K562 (cell line): ENCODE data around the gene NT5DC1. TPM values are rescaled to one million over a fixed set of nuclear protein-coding genes. Genes with fewer than 3 reads are reported as not detected.
A peak's percentile ranks its signal among the peaks of the same experiment; 100 is the strongest.

Experiments
- ARID2 ChIP-seq: fragments of 450-650 bp; IDR thresholded peaks from 2 replicates; pipeline ENCODE4 v1.6.1; 2017; ENCODE audit warnings: antibody characterized with exemption, mild to moderate bottlenecking
- BHLHE40 ChIP-seq: IDR thresholded peaks from 2 replicates; pipeline ENCODE4 v1.6.1; 2011; ENCODE audit warnings: low read length, improper control_type of control experiment
- CTCFL ChIP-seq: IDR thresholded peaks from 2 replicates; pipeline ENCODE4 v1.6.1; 2011; ENCODE audit warnings: borderline replicate concordance, low read depth, mild to moderate bottlenecking, moderate library complexity, low read length; ENCODE audit not compliant: insufficient read depth, poor library complexity, severe bottlenecking
- GTF2E2 ChIP-seq: fragments of 200-800 bp; sonication (Bioruptor generic); IDR thresholded peaks from 2 replicates; pipeline ENCODE4 v1.6.1; 2016; ENCODE audit warnings: missing genetic modification characterization, missing compliant biosample characterization
- MCM2 ChIP-seq: fragments of 450-650 bp; IDR thresholded peaks from 2 replicates; pipeline ENCODE4 v1.6.1; 2017; ENCODE audit warnings: low read depth, mild to moderate bottlenecking
- MTA1 ChIP-seq: fragments of 450-650 bp; IDR thresholded peaks from 2 replicates; pipeline ENCODE4 v1.6.1; 2017; ENCODE audit warnings: borderline replicate concordance
- STAG1 ChIP-seq: sonication (generic); formaldehyde crosslinking; IDR thresholded peaks from 2 replicates; pipeline ENCODE4 v1.5.0; 2020; ENCODE audit warnings: missing genetic modification reagents, borderline replicate concordance
- TBL1XR1 ChIP-seq, 2 experiments: IDR thresholded peaks; 2 replicates each; pipeline ENCODE4 v1.6.1; 2012; ENCODE audit warnings: improper control_type of control experiment in 2 of 2, low read length in 2 of 2, mild to moderate bottlenecking in 1 of 2
- TEAD1 ChIP-seq, 2 experiments: fragments of 450-650 bp in 1 of 2; sonication (generic) in 1 of 2; formaldehyde crosslinking; IDR thresholded peaks; 2 replicates each; pipeline versions ENCODE4 v1.4.0 to v1.8.0; 2020 to 2022; ENCODE audit warnings: mild to moderate bottlenecking in 2 of 2, missing genetic modification reagents in 1 of 2
- ZNF253 ChIP-seq: fragments of 250-450 bp; sonication (Bioruptor Pico); conservative IDR thresholded peaks from 2 replicates; pipeline ENCODE4 v1.6.1; 2021; ENCODE audit warnings: mild to moderate bottlenecking
- ZNF655 ChIP-seq: fragments of 250-450 bp; sonication (Bioruptor Pico); IDR thresholded peaks from 2 replicates; pipeline ENCODE4 v1.5.0; 2021
- polyA plus RNA-seq, 8 experiments: library from polyadenylated mRNA; depleted of rRNA in 4 of 8; stranded (reverse) in 5 of 8; unstranded in 3 of 8; fragments of >200 nt; fragmentation: Nextera tagmentation in 2 of 8; fragmentation: Illumina TruSeq in 1 of 8; extraction: Ambion mirVana in 2 of 8; extraction: Trizol in 1 of 8; gene quantifications; 2 replicates each; pipeline versions ENCODE4 v1.2.1 to v1.2.3, GENCODE V29; 2011 to 2014; ENCODE audit warnings: inconsistent platforms in 1 of 8, missing spikeins in 1 of 8
- total RNA-seq, 7 experiments: library from RNA; depleted of rRNA in 6 of 7; stranded (reverse); fragments of >200 nt in 6 of 7; fragmentation: Illumina TruSeq in 2 of 7; extraction: Trizol in 2 of 7; gene quantifications; 2 replicates each; pipeline versions ENCODE4 v1.2.1 to v1.2.3, GENCODE V29; 2011 to 2021; ENCODE audit warnings: low replicate concordance in 1 of 7
- TF ChIP-seq, protein P1 (sequence below), 2 experiments: fragments of 450-650 bp in 1 of 2; sonication (generic) in 1 of 2; formaldehyde crosslinking in 1 of 2; IDR thresholded peaks; 2 replicates each; pipeline versions ENCODE4 v1.7.1 to v1.9.0; 2016 to 2022; ENCODE audit warnings: inconsistent platforms in 1 of 2, mild to moderate bottlenecking in 1 of 2, missing genetic modification reagents in 1 of 2

The NT5DC1 gene
- total and polyA plus RNA-seq, 9 of the 15 experiments (the other 6 are each of a cell fraction or from before 2014, with no cell fraction given): 4.9 to 28.5 (median 16.3) TPM

- TF ChIP-seq, protein P1, sequence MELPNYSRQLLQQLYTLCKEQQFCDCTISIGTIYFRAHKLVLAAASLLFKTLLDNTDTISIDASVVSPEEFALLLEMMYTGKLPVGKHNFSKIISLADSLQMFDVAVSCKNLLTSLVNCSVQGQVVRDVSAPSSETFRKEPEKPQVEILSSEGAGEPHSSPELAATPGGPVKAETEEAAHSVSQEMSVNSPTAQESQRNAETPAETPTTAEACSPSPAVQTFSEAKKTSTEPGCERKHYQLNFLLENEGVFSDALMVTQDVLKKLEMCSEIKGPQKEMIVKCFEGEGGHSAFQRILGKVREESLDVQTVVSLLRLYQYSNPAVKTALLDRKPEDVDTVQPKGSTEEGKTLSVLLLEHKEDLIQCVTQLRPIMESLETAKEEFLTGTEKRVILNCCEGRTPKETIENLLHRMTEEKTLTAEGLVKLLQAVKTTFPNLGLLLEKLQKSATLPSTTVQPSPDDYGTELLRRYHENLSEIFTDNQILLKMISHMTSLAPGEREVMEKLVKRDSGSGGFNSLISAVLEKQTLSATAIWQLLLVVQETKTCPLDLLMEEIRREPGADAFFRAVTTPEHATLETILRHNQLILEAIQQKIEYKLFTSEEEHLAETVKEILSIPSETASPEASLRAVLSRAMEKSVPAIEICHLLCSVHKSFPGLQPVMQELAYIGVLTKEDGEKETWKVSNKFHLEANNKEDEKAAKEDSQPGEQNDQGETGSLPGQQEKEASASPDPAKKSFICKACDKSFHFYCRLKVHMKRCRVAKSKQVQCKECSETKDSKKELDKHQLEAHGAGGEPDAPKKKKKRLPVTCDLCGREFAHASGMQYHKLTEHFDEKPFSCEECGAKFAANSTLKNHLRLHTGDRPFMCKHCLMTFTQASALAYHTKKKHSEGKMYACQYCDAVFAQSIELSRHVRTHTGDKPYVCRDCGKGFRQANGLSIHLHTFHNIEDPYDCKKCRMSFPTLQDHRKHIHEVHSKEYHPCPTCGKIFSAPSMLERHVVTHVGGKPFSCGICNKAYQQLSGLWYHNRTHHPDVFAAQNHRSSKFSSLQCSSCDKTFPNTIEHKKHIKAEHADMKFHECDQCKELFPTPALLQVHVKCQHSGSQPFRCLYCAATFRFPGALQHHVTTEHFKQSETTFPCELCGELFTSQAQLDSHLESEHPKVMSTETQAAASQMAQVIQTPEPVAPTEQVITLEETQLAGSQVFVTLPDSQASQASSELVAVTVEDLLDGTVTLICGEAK (IDR thresholded peaks at IDR 0.05): no peak
- TF ChIP-seq, protein P1 (CRISPR knock-in tag; IDR thresholded peaks at IDR 0.05): no peak
- TF ChIP-seq GTF2E2 (tag) (0 out of 2 replicates have a peak, but pooled peaks have one; percentile 32), STAG1 (no peak), BHLHE40 (no peak), TEAD1 (CRISPR knock-in tag; IDR thresholded peaks at IDR 0.05) (peak in 1 of 2 experiments; percentile 47; a peak in 1 of 4 replicates), ARID2 (peak; percentile 43; the same call in 1 of the 2 replicates), ZNF655 (CRISPR knock-in tag) (no peak), MCM2 (no peak), MTA1 (peak; percentile 30; the same call in 1 of the 2 replicates), ZNF253 (CRISPR knock-in tag) (no peak), CTCFL (no peak), TBL1XR1 (IDR thresholded peaks at IDR 0.05; ENCODE audit: low read length in 2 of 2) (0 out of 4 replicates have a peak, but pooled peaks of 1 of the 2 experiments have one; percentile 29)
These were observed 168.1 kb downstream of the NT5DC1 start (continued) for GRCh38 chr6:116268589-116269293.
